Suppressor macrophage treated with lipopolysaccharide for 1 hour (primary cell): ENCODE data around the gene GSE1.

Experiments
- DNase-seq, 3 donors: peaks; one replicate each; pipeline ENCODE4 v3.0.0-alpha.2; 2020 to 2022

The GSE1 gene

GRCh38 chr16:85612801-85613603 is at the start of gene GSE1:
TSS of gene GSE1 (plus strand) at chr16:85613322. CDS start at chr16:85613392, 70 bp downstream.
- peak; percentile 73 to 85 (median 76) for DNase-seq

GRCh38 chr16:85563515-85564276 is 49.4 kb upstream of the GSE1 start:
- peak; percentile 74 to 86 (median 83) for DNase-seq

DNA sequence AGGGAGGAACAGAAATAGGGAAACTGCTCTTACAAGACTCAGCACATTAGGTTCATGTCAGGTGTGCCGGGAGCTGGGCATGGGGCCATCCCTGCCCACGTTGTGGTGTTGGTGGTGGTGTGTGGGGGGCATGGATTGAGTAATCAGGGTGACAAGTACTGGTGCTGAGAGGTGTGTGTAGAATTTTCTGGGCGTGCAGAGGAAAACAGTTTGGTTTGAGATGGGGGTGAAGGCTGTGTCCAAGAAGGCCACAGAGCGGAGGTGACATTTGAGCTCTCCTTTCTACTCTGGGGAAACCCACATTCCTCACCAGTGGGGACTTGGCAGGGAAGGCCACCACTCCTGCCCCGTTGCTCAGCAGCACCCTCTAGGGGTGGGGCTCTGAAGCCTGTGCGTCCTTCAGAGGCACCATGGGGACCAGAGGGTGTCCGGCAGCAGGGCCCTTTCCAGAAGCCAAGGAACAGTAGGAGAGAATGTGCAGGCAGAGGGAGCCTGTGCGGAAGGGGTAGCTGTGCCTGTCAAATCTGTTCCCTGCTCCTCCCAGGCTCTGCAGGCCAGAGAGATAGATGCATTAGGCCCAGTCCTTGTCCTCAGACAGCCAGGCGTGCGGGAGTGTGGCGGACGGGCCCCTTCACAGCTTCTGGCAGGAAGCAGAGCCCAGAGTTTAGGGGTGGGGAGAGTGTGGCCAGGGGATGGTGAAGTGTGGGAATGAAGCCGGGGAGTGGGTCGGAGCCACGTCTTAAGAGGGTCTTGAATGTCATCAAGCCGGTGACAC is 48.7 kb upstream of the GSE1 start:
- peak; percentile 55 to 70 (median 59) for DNase-seq

DNA sequence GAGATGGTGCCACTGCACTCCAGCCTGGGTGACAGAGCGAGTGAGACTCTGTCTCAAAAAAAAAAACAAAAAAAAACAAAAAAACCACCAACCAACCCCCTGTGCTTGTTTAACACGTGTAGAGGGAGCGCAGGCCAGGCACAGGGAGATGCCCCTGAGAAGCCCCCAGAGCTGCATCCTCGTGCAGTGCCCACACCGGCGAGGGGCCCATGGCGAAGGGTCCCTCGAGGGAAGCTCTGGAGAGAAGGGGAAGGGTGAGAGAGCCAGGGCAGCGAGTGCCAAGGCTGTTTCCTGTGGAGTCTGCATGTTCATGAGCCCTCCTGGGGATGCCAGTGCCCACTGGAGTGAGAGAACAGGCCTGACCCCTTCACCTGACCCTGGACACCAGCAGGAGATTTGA is 47.8 kb upstream of the GSE1 start:
- no peak for DNase-seq

GRCh38 chr16:85565801-85566526 is 47.2 kb upstream of the GSE1 start:
- DNase-seq = no peak

DNA sequence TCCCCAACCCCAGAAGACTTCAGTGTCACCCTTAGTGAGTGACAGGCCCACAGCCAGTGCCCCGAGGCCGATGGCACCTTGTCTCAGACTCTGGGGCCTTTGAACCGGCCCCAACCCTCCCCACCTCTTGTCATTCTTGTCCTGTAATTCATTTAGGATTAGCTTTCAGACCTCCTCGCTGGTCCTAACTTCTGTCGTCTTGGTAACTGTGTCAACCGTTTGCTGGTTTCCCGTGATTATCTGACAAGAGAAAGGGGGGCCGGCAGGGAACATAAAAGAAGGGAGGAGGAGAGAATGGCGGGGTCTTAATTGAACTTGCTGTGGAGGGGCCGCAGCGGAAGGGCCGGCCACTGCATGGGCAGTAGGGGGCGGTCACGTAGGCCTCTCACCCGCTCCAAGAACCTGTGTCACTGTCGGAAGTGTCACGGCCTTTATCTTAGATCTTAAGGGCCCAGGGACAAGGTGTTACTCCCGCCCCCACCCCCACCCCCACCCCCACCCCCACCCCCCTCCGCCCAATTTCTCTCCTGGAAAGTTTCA is 46.5 kb upstream of the GSE1 start:
- no peak for DNase-seq

DNA sequence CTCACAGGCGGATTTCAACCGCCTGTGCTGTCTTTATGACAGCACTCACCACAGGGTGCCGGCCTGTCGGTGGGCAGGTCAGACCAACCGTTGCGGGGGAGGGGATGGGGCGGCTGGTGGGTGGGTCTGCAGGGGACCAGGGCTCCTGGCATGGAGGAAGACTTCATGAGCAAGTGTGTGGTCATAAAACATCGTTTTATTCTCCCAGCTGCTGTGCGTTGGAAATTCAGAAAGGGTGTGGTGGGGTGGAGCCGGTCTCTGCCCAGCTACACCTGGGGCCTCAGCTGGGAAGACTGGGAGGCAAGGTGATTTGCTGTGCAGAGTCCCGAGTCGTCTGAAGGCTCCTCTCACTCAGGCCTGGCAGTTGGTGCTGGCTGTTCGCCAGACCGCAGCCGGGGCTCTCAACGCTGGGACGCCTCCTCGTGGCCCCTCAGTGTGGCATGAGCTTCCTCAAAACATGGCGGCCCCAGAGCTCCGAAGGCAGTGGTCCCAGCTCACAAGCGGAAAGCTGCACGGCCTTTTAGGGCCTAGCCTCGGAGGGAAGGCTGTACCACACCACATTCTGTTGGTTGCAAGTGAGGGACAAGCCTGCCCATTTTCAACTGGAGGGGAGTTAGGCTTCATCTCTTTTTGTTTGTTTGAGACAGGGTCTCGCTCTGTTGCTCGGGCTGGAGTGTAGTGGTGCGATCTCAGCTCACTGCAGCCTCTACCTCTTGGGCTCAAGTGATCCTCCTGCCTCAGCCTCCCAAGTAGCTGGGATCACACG is 45.8 kb upstream of the GSE1 start:
- DNase-seq = no peak

- DNase-seq = peak; percentile 42 to 57 (median 44)
These were observed 45.2 kb upstream of the GSE1 start for GRCh38 chr16:85567935-85568334.

GRCh38 chr16:85568519-85568918 is 44.6 kb upstream of the GSE1 start:
- DNase-seq = peak; percentile 56 to 62 (median 57)

DNA sequence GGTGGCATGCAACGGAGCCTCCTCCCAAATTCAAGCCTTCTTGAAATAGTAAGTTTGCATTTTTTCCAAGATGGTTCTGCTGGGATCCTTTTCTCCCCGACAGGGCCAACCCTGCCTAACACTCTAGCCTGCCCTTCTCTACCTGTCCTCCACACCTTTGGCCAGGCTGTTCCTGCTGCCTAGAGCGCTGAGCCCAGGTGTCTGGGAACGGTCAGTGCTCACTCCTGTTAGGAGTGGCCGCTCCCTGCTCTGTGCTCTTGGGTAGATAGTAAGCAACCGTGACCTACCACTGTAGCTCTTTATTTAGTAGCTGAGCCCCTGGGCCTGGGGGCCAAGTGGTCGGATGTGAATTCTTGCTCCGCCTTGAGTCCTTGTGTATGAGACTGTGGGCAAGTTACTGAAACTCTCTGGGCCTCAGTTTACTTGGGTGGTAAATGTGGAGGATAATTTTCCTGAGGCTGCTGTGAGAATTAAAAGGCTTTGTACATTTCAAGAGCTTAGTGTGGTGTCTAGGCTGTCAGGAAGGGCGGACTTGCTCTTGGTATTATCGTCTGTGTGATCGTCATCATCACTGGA is 44.0 kb upstream of the GSE1 start:
- no peak for DNase-seq

DNA sequence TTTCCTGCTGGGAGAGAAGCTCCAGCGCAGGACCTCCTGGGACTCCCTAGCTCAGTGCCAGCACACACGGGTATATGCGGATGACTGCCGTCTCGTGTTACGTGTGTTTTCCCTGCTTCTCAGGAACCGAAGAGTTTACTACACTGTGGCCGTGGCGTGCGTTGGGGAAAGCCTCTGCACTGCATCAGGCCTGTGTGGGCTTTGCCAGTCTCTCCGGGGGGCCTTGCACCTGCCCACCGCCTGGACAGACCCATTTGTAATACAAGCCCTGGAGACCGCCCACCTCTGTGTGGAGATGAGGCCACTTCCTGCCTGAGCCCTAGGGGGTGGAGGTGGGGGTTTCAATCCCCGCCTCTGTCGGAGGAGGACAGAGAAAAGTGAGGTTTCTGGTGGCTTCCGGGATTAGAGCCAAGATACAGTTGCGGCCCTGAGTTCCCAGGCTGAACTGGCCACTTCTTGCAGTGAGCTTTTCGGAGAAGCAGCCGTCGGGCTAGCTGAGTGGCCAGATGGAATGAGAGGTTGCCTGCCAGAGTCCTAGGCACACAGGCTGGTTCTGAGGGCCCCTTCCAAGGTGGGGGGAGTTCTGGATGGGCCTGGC is 43.4 kb upstream of the GSE1 start:
- peak; percentile 63 to 76 (median 69) for DNase-seq

DNA sequence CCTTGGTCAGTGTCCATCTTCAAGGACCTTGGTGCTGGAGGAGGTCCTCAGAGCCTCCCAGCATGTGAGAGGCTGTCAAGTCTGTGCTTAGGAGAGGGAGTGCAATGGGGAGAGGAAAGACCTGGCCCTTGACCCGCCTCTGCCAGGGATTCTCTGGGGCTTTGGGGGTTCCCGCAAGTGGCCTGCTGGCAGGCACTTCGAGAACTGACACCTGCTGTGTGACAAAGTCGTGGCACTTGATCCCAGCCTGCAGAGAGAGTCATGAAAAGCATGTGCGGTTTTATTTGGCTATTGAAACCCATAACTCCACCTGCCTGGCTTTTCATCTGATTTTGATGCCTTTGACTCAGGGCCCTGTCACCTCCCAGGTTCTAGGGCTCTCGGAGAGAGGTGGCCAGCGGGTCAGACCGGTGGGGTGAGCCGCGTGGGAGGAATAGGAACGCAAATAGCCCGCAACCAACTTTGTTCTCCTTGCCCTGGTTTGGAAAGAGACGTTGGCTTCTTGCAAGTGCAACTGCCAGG is 42.8 kb upstream of the GSE1 start:
- peak in 1 of 3 donors; percentile 10 for DNase-seq

DNA sequence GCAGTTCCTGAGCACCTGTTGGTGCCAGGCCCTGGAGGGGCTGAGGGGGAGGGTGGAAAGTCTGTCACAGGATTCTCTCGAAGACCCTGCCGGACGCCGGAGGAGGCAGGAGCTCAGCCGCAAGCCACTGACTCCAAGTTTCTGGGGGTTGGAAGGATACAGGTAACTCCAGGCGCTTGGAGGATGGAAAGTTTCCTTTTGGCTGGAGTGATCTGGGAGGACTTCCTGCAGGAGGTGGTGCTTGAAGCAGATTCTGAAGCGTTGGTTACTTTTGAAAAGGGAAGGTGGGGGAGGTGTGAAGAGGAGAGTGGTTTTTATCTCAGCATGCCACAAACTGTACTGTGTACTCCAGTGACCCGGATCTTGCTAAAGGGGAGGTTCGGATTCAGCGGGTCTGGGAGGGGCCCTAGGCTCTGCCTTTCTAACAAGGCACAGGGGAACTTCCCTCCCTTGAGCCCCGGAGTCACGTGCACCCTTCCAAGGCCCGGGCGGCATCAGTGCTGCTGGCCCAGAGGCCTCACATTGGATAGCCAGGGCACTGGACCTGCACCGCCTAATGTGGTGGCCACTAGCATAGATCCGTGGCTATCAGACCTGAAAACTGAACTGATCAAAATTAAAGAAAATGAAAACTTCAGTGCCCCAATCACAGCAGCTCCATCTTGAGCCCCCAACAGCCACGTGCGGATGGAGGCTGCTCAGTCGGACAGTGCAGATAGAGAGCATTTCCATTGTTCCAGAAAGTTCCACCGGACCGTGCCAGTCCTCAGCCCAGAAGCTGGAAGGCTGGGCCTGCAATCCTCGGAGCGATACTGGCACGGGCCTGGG is 42.2 kb upstream of the GSE1 start:
- DNase-seq = peak; percentile 63 to 75 (median 67)

GRCh38 chr16:85571563-85571812 is 41.6 kb upstream of the GSE1 start:
- DNase-seq = no peak

- DNase-seq = peak; percentile 77 to 80 (median 77)
These were observed 41.1 kb upstream of the GSE1 start for GRCh38 chr16:85571813-85572619.

DNA sequence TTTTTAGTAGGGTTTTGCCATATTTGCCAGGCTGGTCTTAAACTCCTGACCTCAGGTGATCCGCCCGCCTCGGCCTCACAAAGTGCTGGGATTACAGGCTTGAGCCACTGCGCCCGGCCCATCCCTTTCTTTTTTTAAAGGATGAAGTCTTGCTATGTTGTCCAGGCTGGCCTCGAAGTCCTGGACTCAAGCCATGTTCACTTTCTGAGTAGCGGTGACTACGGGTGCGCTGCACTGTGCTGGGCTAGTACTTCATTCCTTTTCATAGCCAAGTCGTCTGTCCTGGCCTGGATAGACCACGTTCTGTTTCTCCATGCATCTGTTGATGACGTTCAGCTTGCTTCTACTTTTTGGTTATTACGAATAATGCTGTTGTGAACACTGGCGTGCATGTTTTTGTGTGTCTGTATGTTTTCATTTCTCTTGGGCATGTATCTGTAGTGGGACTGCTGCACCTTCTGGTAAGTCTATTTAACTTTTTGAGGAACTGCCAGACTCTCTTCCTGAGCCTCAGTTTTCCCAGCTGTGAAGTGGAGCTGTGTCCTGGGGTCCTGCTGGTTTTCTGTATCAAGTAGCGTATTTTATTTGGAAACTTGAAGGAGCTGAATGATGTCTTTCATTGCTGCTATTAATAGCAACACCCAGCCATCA is 40.0 kb upstream of the GSE1 start:
- DNase-seq = no peak

DNA sequence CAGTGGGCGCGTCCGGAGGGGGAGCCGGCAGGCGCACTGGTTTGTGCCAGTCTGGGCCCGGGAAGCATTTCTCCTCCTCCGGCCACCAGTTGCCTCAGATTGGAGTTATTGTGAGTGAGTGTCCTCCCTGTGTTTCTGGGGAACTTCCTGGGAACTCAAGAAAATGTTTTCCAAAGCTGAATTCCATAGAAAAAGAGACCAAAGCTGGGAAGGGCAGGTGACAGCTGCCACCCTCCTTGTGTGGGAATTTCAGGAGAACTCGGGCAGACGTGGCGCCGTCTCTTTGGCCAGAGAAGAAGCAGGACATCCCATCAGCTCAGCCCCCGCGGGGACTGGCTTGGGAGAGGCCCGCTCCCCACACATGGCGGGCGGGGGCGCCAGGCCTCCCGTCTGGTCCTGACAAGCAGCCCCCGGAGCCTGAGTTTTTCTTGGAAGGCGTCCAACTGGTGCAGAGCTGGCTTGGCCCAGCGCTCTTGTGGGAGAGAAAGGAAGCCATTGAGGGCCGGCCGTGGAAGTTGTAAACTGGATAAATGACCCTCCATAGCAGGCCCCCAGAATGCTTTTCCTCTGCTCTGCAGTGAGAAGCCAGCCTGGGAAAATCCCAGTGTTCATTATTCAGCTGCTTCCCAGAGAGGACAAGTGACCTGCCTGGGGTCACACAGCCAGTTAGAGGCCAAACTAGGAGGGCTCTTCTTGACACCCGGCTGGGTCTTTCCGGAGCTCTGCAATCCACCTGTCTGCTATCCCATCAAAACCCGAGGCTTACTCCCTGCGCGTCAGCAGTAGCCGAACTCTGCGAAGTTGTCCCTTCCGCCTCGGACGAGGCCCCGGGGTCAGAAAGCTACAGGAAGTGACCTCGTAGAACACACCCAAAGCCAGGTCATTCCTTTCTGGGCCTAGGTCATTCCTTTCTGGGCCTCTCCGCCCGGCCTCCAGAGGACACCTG is 39.2 kb upstream of the GSE1 start:
- DNase-seq = peak; percentile 48 to 60 (median 52)
